ENCODE results near the gene OR10T2. TPM values are rescaled to one million over a fixed set of nuclear protein-coding genes. Genes with fewer than 3 reads are reported as not detected.

The OR10T2 gene
- total and polyA plus RNA-seq, 11 donors: not detected

DNA sequence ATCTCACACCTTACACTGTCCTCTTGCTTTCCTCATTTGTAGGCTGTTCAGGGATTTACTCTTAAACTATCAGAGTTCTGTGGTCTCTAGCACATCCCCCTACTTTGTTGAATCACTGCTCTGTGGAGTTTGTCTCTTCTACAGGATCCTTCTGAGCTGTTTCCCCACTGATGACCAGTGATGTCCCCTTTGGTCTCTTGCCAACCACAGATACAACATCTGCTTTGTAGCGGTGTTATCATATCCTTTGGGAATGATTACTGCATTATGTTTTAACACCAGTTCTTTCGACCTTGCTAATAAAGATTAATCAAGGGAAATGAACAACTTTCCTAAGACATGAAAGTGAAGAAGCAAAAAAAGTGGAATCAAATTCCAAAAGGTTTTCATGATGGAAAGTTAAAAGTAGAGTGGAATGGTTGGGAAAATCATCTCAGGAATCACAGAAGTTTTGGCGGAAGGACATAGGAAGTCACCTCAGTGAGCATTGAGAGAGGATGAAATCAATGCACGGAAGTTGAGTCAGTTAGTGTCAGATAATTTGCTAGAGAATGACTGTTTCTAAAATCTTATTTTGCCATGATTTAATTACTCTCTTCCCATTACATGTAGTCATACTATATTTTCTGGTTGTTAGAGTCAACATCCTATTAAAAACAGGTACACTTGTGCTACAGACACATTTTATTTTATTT lies 15.5 kb upstream of the OR10T2 start:
- Histone ChIP-seq H3K4me1 (no peaks in the 10 kb centered on the region), H3K4me3 (no peak overlapping the region), H3K36me3 (no peaks in the 10 kb centered on the region), H3K27me3 (no peaks in the 10 kb centered on the region), H3K27ac (no peak overlapping the region), H3K9me3 (no peaks in the 10 kb centered on the region)
- DNase-seq (no peak), ATAC-seq (no peak)
- TF ChIP-seq, protein P1, sequence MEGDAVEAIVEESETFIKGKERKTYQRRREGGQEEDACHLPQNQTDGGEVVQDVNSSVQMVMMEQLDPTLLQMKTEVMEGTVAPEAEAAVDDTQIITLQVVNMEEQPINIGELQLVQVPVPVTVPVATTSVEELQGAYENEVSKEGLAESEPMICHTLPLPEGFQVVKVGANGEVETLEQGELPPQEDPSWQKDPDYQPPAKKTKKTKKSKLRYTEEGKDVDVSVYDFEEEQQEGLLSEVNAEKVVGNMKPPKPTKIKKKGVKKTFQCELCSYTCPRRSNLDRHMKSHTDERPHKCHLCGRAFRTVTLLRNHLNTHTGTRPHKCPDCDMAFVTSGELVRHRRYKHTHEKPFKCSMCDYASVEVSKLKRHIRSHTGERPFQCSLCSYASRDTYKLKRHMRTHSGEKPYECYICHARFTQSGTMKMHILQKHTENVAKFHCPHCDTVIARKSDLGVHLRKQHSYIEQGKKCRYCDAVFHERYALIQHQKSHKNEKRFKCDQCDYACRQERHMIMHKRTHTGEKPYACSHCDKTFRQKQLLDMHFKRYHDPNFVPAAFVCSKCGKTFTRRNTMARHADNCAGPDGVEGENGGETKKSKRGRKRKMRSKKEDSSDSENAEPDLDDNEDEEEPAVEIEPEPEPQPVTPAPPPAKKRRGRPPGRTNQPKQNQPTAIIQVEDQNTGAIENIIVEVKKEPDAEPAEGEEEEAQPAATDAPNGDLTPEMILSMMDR (IDR thresholded peaks at IDR 0.05): no peak
- TF ChIP-seq POLR2A (IDR thresholded peaks at IDR 0.05): no peak
- intact Hi-C loops (cut with DNase I): no loop called here
- 57 to 70% (median 61%) methylated on average over 4 of the region's 4 CpGs for WGBS, 4 donors

DNA sequence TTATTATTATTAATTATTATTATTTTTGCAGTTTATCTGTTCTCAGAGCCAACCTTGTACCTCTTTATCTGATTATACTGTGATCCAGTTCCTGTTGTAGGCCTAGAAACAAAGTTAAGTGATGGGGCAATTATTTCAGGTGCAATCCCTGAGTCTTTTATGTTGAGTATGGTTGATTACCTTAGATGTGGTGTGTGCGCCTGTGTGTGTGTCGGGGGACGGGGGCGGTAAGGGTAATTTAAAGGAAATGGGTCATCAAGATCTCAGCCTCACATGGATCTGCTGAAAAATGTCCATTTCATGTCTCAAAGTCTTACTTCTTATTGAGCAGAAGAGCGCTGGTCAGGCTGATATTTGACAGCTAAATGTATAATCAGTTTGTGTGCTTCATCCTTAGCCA lies 7.8 kb upstream of the OR10T2 start:
- H3K36me3 ChIP-seq: no peaks in the 10 kb centered on the region
- no peak overlapping the region for H3K27ac ChIP-seq
- no peaks in the 10 kb centered on the region for H3K27me3 ChIP-seq
- no peak for TF ChIP-seq POLR2A (IDR thresholded peaks at IDR 0.05)
- TF ChIP-seq, protein P1 (IDR thresholded peaks at IDR 0.05): no peak
- H3K4me1 ChIP-seq: no peaks in the 10 kb centered on the region
- DNase-seq (no peak), ATAC-seq (no peak)
- intact Hi-C loops (cut with DNase I): no loop called here
- WGBS, 4 donors: 71 to 93% (median 86%) methylated on average over 5 of the region's 5 CpGs
- H3K4me3 ChIP-seq: no peak overlapping the region
- no peaks in the 10 kb centered on the region for H3K9me3 ChIP-seq

DNA sequence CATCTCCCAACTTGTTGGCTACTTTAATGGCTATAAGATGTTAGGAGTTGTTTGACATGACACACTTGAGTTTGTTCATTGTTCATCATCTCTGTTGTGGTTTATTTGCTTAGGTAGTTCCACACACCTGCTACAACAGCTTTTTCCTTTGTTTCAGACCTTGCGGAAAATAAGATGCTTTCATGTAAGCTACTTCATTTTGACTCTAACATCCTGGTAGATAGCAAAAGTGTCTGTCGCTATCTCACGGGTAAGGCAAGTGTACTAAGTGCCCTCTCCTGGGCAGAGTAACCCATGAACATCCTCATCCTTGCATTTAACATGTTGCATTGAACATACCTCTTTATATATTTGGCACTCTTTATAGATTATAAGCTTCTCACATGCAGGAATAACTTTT lies 1.6 kb upstream of the OR10T2 start:
- Histone ChIP-seq H3K4me3 (no peak overlapping the region), H3K9me3 (no peaks in the 10 kb centered on the region), H3K4me1 (no peaks in the 10 kb centered on the region), H3K27ac (no peak overlapping the region), H3K27me3 (no peaks in the 10 kb centered on the region), H3K36me3 (no peaks in the 10 kb centered on the region)
- WGBS, 4 donors: 69 to 88% (median 80%) methylated on average over 3 of the region's 3 CpGs
- DNase-seq: no peak
- intact Hi-C loops (cut with DNase I): no loop called here
- ATAC-seq: no peak
- TF ChIP-seq POLR2A (IDR thresholded peaks at IDR 0.05): no peak
- TF ChIP-seq, protein P1 (IDR thresholded peaks at IDR 0.05): no peak

DNA sequence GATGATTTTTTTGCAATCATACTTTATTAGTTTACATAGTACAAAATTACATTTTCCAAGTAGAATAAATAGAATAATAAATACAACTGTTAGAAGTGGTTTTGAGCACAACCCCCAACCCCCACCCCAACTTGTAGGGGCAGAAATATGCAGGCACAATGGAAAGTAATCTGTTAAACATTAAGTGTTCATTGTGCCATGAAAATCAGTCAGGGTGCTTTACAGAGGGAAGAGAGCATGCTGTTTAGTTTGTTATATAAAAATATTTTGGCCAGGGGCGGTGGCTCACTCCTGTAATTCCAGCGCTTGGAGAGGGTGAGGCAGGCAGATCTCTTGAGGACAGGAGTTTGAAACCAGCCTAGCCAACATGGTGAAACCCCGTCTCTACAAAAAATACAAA lies 2.6 kb downstream of the OR10T2 start:
- ATAC-seq: no peak
- Histone ChIP-seq H3K36me3 (no peaks in the 10 kb centered on the region), H3K27ac (no peak overlapping the region), H3K9me3 (no peaks in the 10 kb centered on the region), H3K27me3 (no peaks in the 10 kb centered on the region), H3K4me3 (no peak overlapping the region), H3K4me1 (no peaks in the 10 kb centered on the region)
- no peak for DNase-seq
- WGBS, 4 donors: 92 to 94% (median 93%) methylated on average over 3 of the region's 3 CpGs
- TF ChIP-seq, protein P1 (IDR thresholded peaks at IDR 0.05): no peak
- no peak for TF ChIP-seq POLR2A (IDR thresholded peaks at IDR 0.05)
- intact Hi-C loops (cut with DNase I): no loop called here

Data from heart left ventricle (tissue), 16 donors.